B cell (primary cell): ENCODE results near the gene SLIT3. TPM values are rescaled to one million over a fixed set of nuclear protein-coding genes. Genes with fewer than 3 reads are reported as not detected.

Source experiments
- ATAC-seq: fragments of 200-7000 bp; cut with Tn5 transposase; one replicate; pipeline ENCODE4 v1.10.0; 2021; ENCODE audit warnings: low read depth, mild to moderate bottlenecking, moderate number of reproducible peaks, moderate library complexity
- CTCF ChIA-PET: fragments of 350-600 bp; sonication (Branson Sonifier 250); formaldehyde crosslinking; loops from one replicate; lab custom pipeline; 2021; ENCODE audit warnings: antibody characterized with exemption, inconsistent platforms; lab: Charles Lee
- POLR2A ChIA-PET: fragments of 350-600 bp; sonication (Branson Sonifier 250); formaldehyde crosslinking; loops from one replicate; lab custom pipeline; 2021; ENCODE audit warnings: antibody characterized with exemption; lab: Charles Lee
- DNase-seq: peaks from one replicate; pipeline ENCODE4 v3.0.0; 2013
- H2AFZ ChIP-seq: 2 replicates; pipeline ENCODE4 v1.6.1; 2012; ENCODE audit warnings: mild to moderate bottlenecking, low read depth, low read length; ENCODE audit not compliant: insufficient read depth, poor library complexity, severe bottlenecking
- H3K27ac ChIP-seq, 2 donors: 1 replicate in 1 of 2; 2 replicates in 1 of 2; pipeline ENCODE4 v1.5.1; 2012 to 2013; ENCODE audit warnings: low read length in 2 of 2, mild to moderate bottlenecking in 2 of 2, moderate library complexity in 1 of 2
- H3K27me3 ChIP-seq, 4 experiments: fragments of 200-600 bp in 1 of 4; sonication (generic) in 1 of 4; replicated peaks in 1 of 4; 1 replicate in 2 of 4; 2 replicates in 2 of 4; pipeline versions ENCODE4 v1.6.1 to v1.7.0; 2013 to 2016; ENCODE audit warnings: low read length in 3 of 4, mild to moderate bottlenecking in 2 of 4, mixed read lengths in 1 of 4, moderate library complexity in 1 of 4; ENCODE audit not compliant: insufficient read depth in 4 of 4, control insufficient read depth in 3 of 4; ENCODE audit errors: control extremely low read depth in 1 of 4
- H3K36me3 ChIP-seq, 2 experiments: replicated peaks in 1 of 2; 1 replicate in 1 of 2; 2 replicates in 1 of 2; pipeline versions ENCODE4 v1.6.1 to v1.7.1; 2013; ENCODE audit warnings: low read length in 1 of 2; ENCODE audit not compliant: insufficient read depth in 2 of 2, control insufficient read depth in 1 of 2; ENCODE audit errors: control extremely low read depth in 1 of 2, extremely low read depth in 1 of 2
- H3K4me1 ChIP-seq, 2 donors: fragments of 200-600 bp in 1 of 2; sonication (generic) in 1 of 2; 1 replicate in 1 of 2; 2 replicates in 1 of 2; pipeline versions ENCODE4 v1.5.1 to v1.6.1; 2013 to 2017; ENCODE audit warnings: low read length in 2 of 2; ENCODE audit not compliant: control insufficient read depth in 2 of 2, insufficient read depth in 2 of 2
- H3K4me2 ChIP-seq: replicated peaks from 2 replicates; pipeline ENCODE3; 2012; ENCODE audit warnings: mild to moderate bottlenecking, low read depth, low read length; ENCODE audit not compliant: poor library complexity, severe bottlenecking
- H3K4me3 ChIP-seq, 5 experiments: fragments of 200-600 bp in 1 of 5; sonication (generic) in 1 of 5; 1 replicate in 3 of 5; 2 replicates in 2 of 5; pipeline versions ENCODE4 v1.5.1 to v1.7.0; 2011 to 2016; ENCODE audit warnings: low read length in 4 of 5, mild to moderate bottlenecking in 4 of 5, low read depth in 2 of 5, control low read depth in 1 of 5, moderate library complexity in 1 of 5; ENCODE audit not compliant: insufficient read depth in 1 of 5; ENCODE audit errors: control extremely low read depth in 1 of 5, extremely low read depth in 1 of 5
- H3K79me2 ChIP-seq: fragments of 200-600 bp; sonication (generic); one replicate; pipeline ENCODE4 v1.6.0; 2016; ENCODE audit warnings: low read length; ENCODE audit not compliant: control insufficient read depth, insufficient read depth
- H3K9ac ChIP-seq: fragments of 200-600 bp; sonication (generic); 2 replicates; pipeline ENCODE4 v1.6.1; 2017; ENCODE audit warnings: mild to moderate bottlenecking, low read length, moderate library complexity
- H3K9me3 ChIP-seq, 3 donors: one replicate each; pipeline versions ENCODE4 v1.6.1 to v1.7.1; 2013; ENCODE audit warnings: low read length in 2 of 3; ENCODE audit not compliant: control insufficient read depth in 2 of 3, insufficient read depth in 1 of 3; ENCODE audit errors: control extremely low read depth in 1 of 3
- H4K20me1 ChIP-seq: 2 replicates; pipeline ENCODE4 v1.6.0; 2012; ENCODE audit warnings: mild to moderate bottlenecking, low read length; ENCODE audit not compliant: insufficient read depth, control insufficient read depth, poor library complexity, severe bottlenecking
- H3K27ac Mint-ChIP-seq: one replicate; pipeline ENCODE4 v1.8.0; 2021; ENCODE audit warnings: mixed read lengths
- H3K27me3 Mint-ChIP-seq: one replicate; pipeline ENCODE4 v1.8.0; 2021; ENCODE audit warnings: mixed read lengths
- H3K4me1 Mint-ChIP-seq: one replicate; pipeline ENCODE4 v1.8.0; 2021; ENCODE audit warnings: mixed read lengths
- H3K4me3 Mint-ChIP-seq: one replicate; pipeline ENCODE4 v1.8.0; 2021; ENCODE audit warnings: mixed read lengths
- H3K9me3 Mint-ChIP-seq: one replicate; pipeline ENCODE4 v1.8.0; 2022; ENCODE audit warnings: mixed read lengths; ENCODE audit not compliant: insufficient read depth
- CTCF ChIP-seq: fragments of 200-600 bp; IDR thresholded peaks from one replicate; pipeline ENCODE4 v1.8.0; 2022; ENCODE audit warnings: antibody characterized with exemption, mild to moderate bottlenecking
- EZH2 ChIP-seq: IDR thresholded peaks from 2 replicates; pipeline ENCODE4 v1.6.1; 2012; ENCODE audit warnings: borderline replicate concordance, low read depth, mild to moderate bottlenecking, moderate library complexity, low read length; ENCODE audit not compliant: insufficient read depth, poor library complexity, severe bottlenecking
- WGBS: methylation state at CpG from one replicate; pipeline ENCODE4 v1.1.5; 2013; ENCODE audit warnings: missing lambda C conversion rate; ENCODE audit not compliant: insufficient coverage; 5-methylcytosine and 5-hydroxymethylcytosine counted together
- intact Hi-C: fragments of 100-400 bp; cut with micrococcal nuclease; formaldehyde crosslinking; loops from one replicate; pipeline ENCODE4 v1.10.0; 2022
- polyA plus RNA-seq: library from polyadenylated mRNA; depleted of rRNA; stranded (reverse); fragments of >200 nt; gene quantifications from 2 replicates; pipeline ENCODE4 v1.2.3, GENCODE V29; 2012
- total RNA-seq, 2 donors: library from RNA; stranded (reverse); fragments of 120-200 nt in 1 of 2; gene quantifications; 1 replicate in 1 of 2; 2 replicates in 1 of 2; pipeline versions ENCODE4 v1.2.3 to v1.2.4, GENCODE V29; 2013 to 2022

Gene SLIT3
- total and polyA plus RNA-seq, 2 donors (not counting 1 experiment from before 2014, with no cell fraction given), result not detected

DNA sequence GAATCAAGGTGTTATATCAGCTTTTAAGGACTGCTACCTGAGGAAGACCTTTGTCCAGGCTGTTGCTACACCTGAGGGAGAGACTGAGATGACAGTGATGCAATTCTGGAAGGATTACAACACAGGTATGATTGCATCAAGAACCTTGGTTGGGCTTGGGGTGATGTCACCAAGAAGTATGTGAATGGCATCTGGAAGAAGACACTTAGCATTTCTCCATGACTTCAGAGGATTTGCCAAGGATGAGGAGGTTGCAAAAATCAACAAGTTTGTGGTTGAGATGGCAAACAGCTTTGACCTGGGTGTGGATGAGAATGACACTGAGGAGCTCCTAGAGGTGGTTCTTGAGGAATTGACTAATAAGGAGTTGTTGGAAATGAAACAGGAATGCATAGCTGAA lies 653.9 kb downstream of the SLIT3 start:
- ATAC-seq (no peak), DNase-seq (no peak)
- no peaks in the 10 kb centered on the region for H3K36me3 ChIP-seq
- H3K4me1 Mint-ChIP-seq, result no peaks in the 10 kb centered on the region
- no peak overlapping the region for H3K27ac Mint-ChIP-seq
- no peaks in the 10 kb centered on the region for H3K27me3 Mint-ChIP-seq
- H3K9me3 ChIP-seq, result peaks cover 0 to 4% (median 0%) of the 10 kb centered on the region in 3 donors
- no peaks in the 10 kb centered on the region for H4K20me1 ChIP-seq
- H3K27me3 ChIP-seq, result no peaks in the 10 kb centered on the region
- TF ChIP-seq EZH2 (no peak), CTCF (no peak)
- no peak overlapping the region for H3K4me3 ChIP-seq
- H2AFZ ChIP-seq, result no peak overlapping the region
- intact Hi-C loops, result no loop called here
- H3K4me3 Mint-ChIP-seq, result no peak overlapping the region
- H3K27ac ChIP-seq, result no peak overlapping the region
- ChIA-PET CTCF (no interaction called here), POLR2A (no interaction called here)
- H3K9me3 Mint-ChIP-seq, result peaks cover 2% of the 10 kb centered on the region
- H3K9ac ChIP-seq, result no peak overlapping the region
- no peaks in the 10 kb centered on the region for H3K4me1 ChIP-seq
- no peak overlapping the region for H3K4me2 ChIP-seq
- no peaks in the 10 kb centered on the region for H3K79me2 ChIP-seq

GRCh38 chr5:168646335-168646734 lies 654.6 kb downstream of the SLIT3 start:
- ChIA-PET CTCF (no interaction called here), POLR2A (no interaction called here)
- ATAC-seq (no peak), DNase-seq (no peak)
- H3K4me2 ChIP-seq, result no peak overlapping the region
- H3K4me1 ChIP-seq, result no peaks in the 10 kb centered on the region
- Mint-ChIP-seq H3K9me3 (peaks cover 2% of the 10 kb centered on the region), H3K27me3 (no peaks in the 10 kb centered on the region), H3K27ac (no peak overlapping the region), H3K4me1 (no peaks in the 10 kb centered on the region), H3K4me3 (no peak overlapping the region)
- H3K4me3 ChIP-seq, result no peak overlapping the region
- H3K9me3 ChIP-seq, result peaks cover 0 to 4% (median 0%) of the 10 kb centered on the region in 3 donors
- intact Hi-C loops, result no loop called here
- H3K27me3 ChIP-seq, result no peaks in the 10 kb centered on the region
- H3K79me2 ChIP-seq, result no peaks in the 10 kb centered on the region
- H3K36me3 ChIP-seq, result no peaks in the 10 kb centered on the region
- 100% methylated on average over 5 of the region's 5 CpGs for WGBS
- no peak overlapping the region for H2AFZ ChIP-seq
- H3K9ac ChIP-seq, result no peak overlapping the region
- no peaks in the 10 kb centered on the region for H4K20me1 ChIP-seq
- TF ChIP-seq CTCF (no peak), EZH2 (no peak)
- no peak overlapping the region for H3K27ac ChIP-seq
